Measurements from ENCODE around the gene GPATCH8. TPM values are rescaled to one million over a fixed set of nuclear protein-coding genes. Genes with fewer than 3 reads are reported as not detected.

Gene GPATCH8
- polyA plus RNA-seq, 1 of the 3 experiments (the other 2 are of a cell fraction), result 12.7 TPM

GRCh38 chr17:44358066-44358465 lies 145.1 kb downstream of the GPATCH8 start:
- WGBS (ENCODE audit: low lambda C conversion rate), result 93% methylated on average over 9 of the region's 9 CpGs
- POLR2A ChIA-PET, result no interaction called here

GRCh38 chr17:44356241-44356640 lies 147.0 kb downstream of the GPATCH8 start:
- Histone ChIP-seq H3K36me3 (replicated peaks in 1 of 2; ENCODE audit: control insufficient read depth in 1 of 2, insufficient read depth in 2 of 2, low read length in 1 of 2) (peaks cover 0 to 22% of the 10 kb centered on the region in 2 experiments), H3K9ac (no peak overlapping the region), H3K4me2 (no peak overlapping the region), H3K9me3 (no peaks in the 10 kb centered on the region), H4K20me1 (ENCODE audit: insufficient read depth) (peaks cover 6% of the 10 kb centered on the region; the same call in 1 of the 2 replicates), H3K9me2 (no peaks in the 10 kb centered on the region), H3K4me3 (ENCODE audit: low read depth in 2 of 2, low read length in 1 of 2) (no peak overlapping the region), H3K79me2 (ENCODE audit: insufficient read depth) (no peaks in the 10 kb centered on the region), H2AFZ (ENCODE audit: low read depth) (no peak overlapping the region), H3F3A (replicated peaks; ENCODE audit: insufficient read depth) (no peaks in the 10 kb centered on the region), H3K27me3 (ENCODE audit: insufficient read depth) (no peaks in the 10 kb centered on the region), H3K4me1 (ENCODE audit: control insufficient read depth in 1 of 2, insufficient read depth in 2 of 2, low read depth in 1 of 2, low read length in 1 of 2) (peaks cover 0 to 7% of the 10 kb centered on the region in 2 experiments; a peak in 1 of 4 replicates), H3K27ac (ENCODE audit: low read depth in 2 of 2, low read length in 1 of 2) (no peak overlapping the region)
- CTCF ChIA-PET, result interaction anchor here (1.2 kb wide), 1 partner anchor 25 kb away, joined by 4 read pairs; no protein-coding TSS in a partner anchor
- no peak for DNase-seq
- 97% methylated on average over 8 of the region's 11 CpGs for WGBS (ENCODE audit: low lambda C conversion rate)
- POLR2A ChIA-PET, result no interaction called here
- TF ChIP-seq GABPA (IDR thresholded peaks at IDR 0.05; ENCODE audit: low read depth) (no peak), TCF12 (IDR thresholded peaks at IDR 0.05) (no peak), SMC3 (IDR thresholded peaks at IDR 0.05; ENCODE audit: low read depth, low read length) (no peak), TEAD4 (IDR thresholded peaks at IDR 0.05; ENCODE audit: borderline replicate concordance, insufficient read depth) (no peak), YY1 (IDR thresholded peaks at IDR 0.05; ENCODE audit: low read depth) (no peak)

More at GRCh38 chr17:44358066-44358465, 145.1 kb downstream of the GPATCH8 start:
- Histone ChIP-seq H4K20me1 (ENCODE audit: insufficient read depth) (peaks cover 11% of the 10 kb centered on the region; the same call in 1 of the 2 replicates), H3K36me3 (replicated peaks in 1 of 2; ENCODE audit: control insufficient read depth in 1 of 2, insufficient read depth in 2 of 2, low read length in 1 of 2) (peaks cover 0 to 4% of the 10 kb centered on the region in 2 experiments), H3K27me3 (ENCODE audit: insufficient read depth) (no peaks in the 10 kb centered on the region), H3K9me2 (no peaks in the 10 kb centered on the region), H3K4me2 (no peak overlapping the region), H3K9me3 (no peaks in the 10 kb centered on the region), H3K4me3 (ENCODE audit: low read depth in 2 of 2, low read length in 1 of 2) (no peak overlapping the region), H3K79me2 (ENCODE audit: insufficient read depth) (peaks cover 7% of the 10 kb centered on the region; the same call in 1 of the 2 replicates), H3K9ac (no peak overlapping the region), H3F3A (replicated peaks; ENCODE audit: insufficient read depth) (no peaks in the 10 kb centered on the region), H3K27ac (ENCODE audit: low read depth in 2 of 2, low read length in 1 of 2) (no peak overlapping the region), H2AFZ (ENCODE audit: low read depth) (no peak overlapping the region), H3K4me1 (ENCODE audit: control insufficient read depth in 1 of 2, insufficient read depth in 2 of 2, low read depth in 1 of 2, low read length in 1 of 2) (peaks cover 3 to 22% of the 10 kb centered on the region in 2 experiments; a peak in 1 of 4 replicates)
- CTCF ChIA-PET, result interaction anchor here (3.1 to 7.6 kb wide), 4 partner anchors 8 to 27 kb away, joined by 11 to 85 read pairs (median 14); partner anchors contain the start of gene GRN
- DNase-seq, result no peak
- TF ChIP-seq RXRA (IDR thresholded peaks at IDR 0.05; ENCODE audit: borderline replicate concordance, low read depth) (no peak), ZBTB33 (IDR thresholded peaks at IDR 0.05; ENCODE audit: borderline replicate concordance, low read depth) (no peak)

- no peaks in the 10 kb centered on the region for H3K79me2 ChIP-seq (ENCODE audit: insufficient read depth)
- no peaks in the 10 kb centered on the region for H3K9me2 ChIP-seq
- POLR2A ChIA-PET, result no interaction called here
- H3K36me3 ChIP-seq (replicated peaks in 1 of 2; ENCODE audit: control insufficient read depth in 1 of 2, insufficient read depth in 2 of 2, low read length in 1 of 2), result peaks cover 0 to 26% of the 10 kb centered on the region in 2 experiments
- CTCF ChIA-PET, result interaction anchor here (0.7 to 1.2 kb wide), 2 partner anchors 23 to 24 kb away, joined by 3 to 4 read pairs; no protein-coding TSS in a partner anchor
- peaks cover 0 to under 1% of the 10 kb centered on the region in 2 experiments; a peak in 1 of 4 replicates for H3K4me1 ChIP-seq (ENCODE audit: control insufficient read depth in 1 of 2, insufficient read depth in 2 of 2, low read depth in 1 of 2, low read length in 1 of 2)
- DNase-seq, result no peak
- no peaks in the 10 kb centered on the region for H3K27me3 ChIP-seq (ENCODE audit: insufficient read depth)
- no peak overlapping the region for H3K4me2 ChIP-seq
- WGBS (ENCODE audit: low lambda C conversion rate), result 95% methylated on average over 17 of the region's 17 CpGs
- H2AFZ ChIP-seq (ENCODE audit: low read depth), result no peak overlapping the region
- H3K9ac ChIP-seq, result no peak overlapping the region
- no peaks in the 10 kb centered on the region for H3F3A ChIP-seq (replicated peaks; ENCODE audit: insufficient read depth)
- TF ChIP-seq EZH2phosphoT487 (IDR thresholded peaks at IDR 0.05; ENCODE audit: borderline replicate concordance, low read depth) (no peak), FOSL2 (IDR thresholded peaks at IDR 0.05; ENCODE audit: borderline replicate concordance, low read depth) (no peak)
- H3K9me3 ChIP-seq, result no peaks in the 10 kb centered on the region
- H3K27ac ChIP-seq (ENCODE audit: low read depth in 2 of 2, low read length in 1 of 2), result no peak overlapping the region
- no peak overlapping the region for H3K4me3 ChIP-seq (ENCODE audit: low read depth in 2 of 2, low read length in 1 of 2)
- peaks cover under 1% of the 10 kb centered on the region; the same call in 1 of the 2 replicates for H4K20me1 ChIP-seq (ENCODE audit: insufficient read depth)
Measured at GRCh38 chr17:44355642-44356099, 147.5 kb downstream of the GPATCH8 start.
